ENCODE measurements around the gene ITPR1. TPM values are rescaled to one million over a fixed set of nuclear protein-coding genes. Genes with fewer than 3 reads are reported as not detected.

The ITPR1 gene
- total RNA-seq, 4 donors from 2014 or later, result 184 to 305 (median 218) TPM

- H3K27ac ChIP-seq, result no peak overlapping the region
- H3K4me1 ChIP-seq, result peaks cover 7 to 37% (median 18%) of the 10 kb centered on the region in 3 donors
- WGBS, 2 donors (ENCODE audit: low coverage in 1 of 2), result 91% methylated on average over 1 of the region's 4 CpGs; no CpG with 5 or more reads in 1 of the 2 donors
- no peaks in the 10 kb centered on the region for H3K9me3 ChIP-seq
- H3K36me3 ChIP-seq, result peaks cover 0 to 48% of the 10 kb centered on the region in 2 donors
- H3K27me3 ChIP-seq, result no peaks in the 10 kb centered on the region
- TF ChIP-seq POLR2A (IDR thresholded peaks at IDR 0.05) (no peak), EP300 (IDR thresholded peaks at IDR 0.05) (no peak), POLR2AphosphoS5 (IDR thresholded peaks at IDR 0.05) (no peak)
- TF ChIP-seq, protein P1, sequence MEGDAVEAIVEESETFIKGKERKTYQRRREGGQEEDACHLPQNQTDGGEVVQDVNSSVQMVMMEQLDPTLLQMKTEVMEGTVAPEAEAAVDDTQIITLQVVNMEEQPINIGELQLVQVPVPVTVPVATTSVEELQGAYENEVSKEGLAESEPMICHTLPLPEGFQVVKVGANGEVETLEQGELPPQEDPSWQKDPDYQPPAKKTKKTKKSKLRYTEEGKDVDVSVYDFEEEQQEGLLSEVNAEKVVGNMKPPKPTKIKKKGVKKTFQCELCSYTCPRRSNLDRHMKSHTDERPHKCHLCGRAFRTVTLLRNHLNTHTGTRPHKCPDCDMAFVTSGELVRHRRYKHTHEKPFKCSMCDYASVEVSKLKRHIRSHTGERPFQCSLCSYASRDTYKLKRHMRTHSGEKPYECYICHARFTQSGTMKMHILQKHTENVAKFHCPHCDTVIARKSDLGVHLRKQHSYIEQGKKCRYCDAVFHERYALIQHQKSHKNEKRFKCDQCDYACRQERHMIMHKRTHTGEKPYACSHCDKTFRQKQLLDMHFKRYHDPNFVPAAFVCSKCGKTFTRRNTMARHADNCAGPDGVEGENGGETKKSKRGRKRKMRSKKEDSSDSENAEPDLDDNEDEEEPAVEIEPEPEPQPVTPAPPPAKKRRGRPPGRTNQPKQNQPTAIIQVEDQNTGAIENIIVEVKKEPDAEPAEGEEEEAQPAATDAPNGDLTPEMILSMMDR (IDR thresholded peaks at IDR 0.05), result no peak
- H3K4me3 ChIP-seq, result no peak overlapping the region
- ATAC-seq, result no peak
Observed at GRCh38 chr3:4755566-4755965, 262.4 kb downstream of the ITPR1 start.

DNA sequence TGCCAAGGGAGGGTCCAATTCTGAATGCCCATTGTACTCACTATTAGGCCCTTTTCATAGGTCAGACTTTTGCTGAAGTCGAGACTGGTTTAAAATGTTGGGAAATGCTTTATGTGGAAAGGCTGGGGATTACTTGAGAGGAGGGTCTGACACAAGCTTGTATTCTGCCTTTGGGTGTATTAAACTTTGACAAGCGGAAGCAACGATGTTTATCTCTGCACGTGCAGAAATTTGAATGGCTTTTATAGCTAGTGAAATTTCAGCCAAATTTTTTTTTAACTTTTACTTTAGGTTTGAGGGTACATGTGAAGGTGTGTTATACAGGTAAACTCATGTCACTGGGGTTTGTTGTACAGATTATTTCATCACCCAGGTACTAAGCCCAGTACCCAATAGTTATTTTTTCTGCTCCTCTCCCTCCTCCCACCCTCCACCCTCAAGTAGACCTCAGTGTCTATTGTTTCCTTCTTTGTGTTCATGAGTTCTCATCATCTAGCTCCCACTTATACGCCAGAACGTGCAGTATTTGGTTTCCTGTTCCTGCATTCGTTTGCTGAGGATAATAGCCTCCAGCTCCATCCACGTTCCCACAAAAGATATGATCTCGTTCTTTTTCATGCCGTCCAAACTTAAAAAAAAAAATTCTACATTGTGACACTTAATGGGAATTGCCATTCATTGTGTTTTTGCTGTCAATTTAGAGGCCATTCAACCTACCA lies 263.1 kb downstream of the ITPR1 start:
- Histone ChIP-seq H3K4me3 (no peak overlapping the region), H3K9me3 (no peaks in the 10 kb centered on the region), H3K36me3 (peaks cover 0 to 53% of the 10 kb centered on the region in 2 donors), H3K27me3 (no peaks in the 10 kb centered on the region), H3K4me1 (peaks cover under 1 to 31% (median 11%) of the 10 kb centered on the region in 3 donors), H3K27ac (no peak overlapping the region)
- 79 to 83% methylated on average over 10 of the region's 10 CpGs for WGBS, 2 donors (ENCODE audit: low coverage in 1 of 2)
- TF ChIP-seq POLR2A (IDR thresholded peaks at IDR 0.05), result no peak
- ATAC-seq, result no peak

- H3K27ac ChIP-seq, result peak overlapping the region in 1 of 4 donors; percentile 7
- TF ChIP-seq EP300 (IDR thresholded peaks at IDR 0.05) (no peak), POLR2A (IDR thresholded peaks at IDR 0.05) (no peak), POLR2AphosphoS5 (IDR thresholded peaks at IDR 0.05) (no peak)
- TF ChIP-seq, protein P1 (IDR thresholded peaks at IDR 0.05), result no peak
- no peak for ATAC-seq
- peaks cover 0 to 23% (median 5%) of the 10 kb centered on the region in 3 donors for H3K4me1 ChIP-seq
- peaks cover 0 to 59% of the 10 kb centered on the region in 2 donors for H3K36me3 ChIP-seq
- no peaks in the 10 kb centered on the region for H3K9me3 ChIP-seq
- H3K4me3 ChIP-seq, result no peak overlapping the region
- WGBS, 2 donors (ENCODE audit: low coverage in 1 of 2), result 49 to 62% methylated on average over 3 of the region's 3 CpGs
- H3K27me3 ChIP-seq, result no peaks in the 10 kb centered on the region
Observed at GRCh38 chr3:4756855-4757574, 263.9 kb downstream of the ITPR1 start.

DNA sequence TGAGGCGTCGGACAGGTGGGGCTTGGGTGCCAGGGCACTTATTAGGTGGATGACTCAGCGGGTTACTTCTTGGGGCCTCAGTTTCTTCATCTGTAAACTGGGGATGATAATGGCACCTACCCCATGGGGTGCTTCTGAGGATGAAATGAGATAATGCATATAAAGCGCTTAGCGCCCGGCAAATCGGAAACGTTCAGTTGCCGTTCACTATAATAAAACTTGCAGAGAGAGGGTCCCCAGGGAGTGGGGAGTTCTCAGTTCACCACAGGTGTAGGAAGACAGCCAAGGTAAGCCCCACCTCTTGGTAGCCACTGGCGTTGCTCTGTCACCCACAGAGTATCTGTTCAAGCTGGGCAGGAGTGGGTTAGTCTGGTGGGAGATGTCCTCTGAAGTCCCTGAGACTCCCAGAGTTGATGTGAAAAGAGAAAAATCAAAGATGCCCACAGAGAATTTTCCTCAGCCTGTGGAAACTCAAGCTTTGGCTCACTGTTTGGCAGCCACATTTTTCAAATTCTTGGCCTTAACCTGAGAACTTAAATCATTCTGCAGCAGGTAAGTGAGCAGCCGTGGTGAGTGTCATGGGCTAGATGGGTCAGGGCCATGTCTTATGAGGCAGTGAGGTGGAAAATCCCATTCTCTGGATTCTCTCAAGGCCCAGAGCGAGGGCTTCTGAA lies 264.6 kb downstream of the ITPR1 start:
- Histone ChIP-seq H3K4me3 (no peak overlapping the region), H3K4me1 (peaks cover 0 to 16% (median 5%) of the 10 kb centered on the region in 3 donors), H3K27ac (peak overlapping the region in 1 of 4 donors; percentile 7), H3K27me3 (no peaks in the 10 kb centered on the region), H3K9me3 (no peaks in the 10 kb centered on the region), H3K36me3 (peaks cover 0 to 62% of the 10 kb centered on the region in 2 donors)
- ATAC-seq, result no peak
- 67 to 80% methylated on average over 2 to 9 of the region's 12 CpGs for WGBS, 2 donors (ENCODE audit: low coverage in 1 of 2)
- TF ChIP-seq, protein P1 (IDR thresholded peaks at IDR 0.05), result no peak
- TF ChIP-seq POLR2AphosphoS5 (IDR thresholded peaks at IDR 0.05), result no peak
- no peak for TF ChIP-seq POLR2A (IDR thresholded peaks at IDR 0.05)
- no peak for TF ChIP-seq EP300 (IDR thresholded peaks at IDR 0.05)

DNA sequence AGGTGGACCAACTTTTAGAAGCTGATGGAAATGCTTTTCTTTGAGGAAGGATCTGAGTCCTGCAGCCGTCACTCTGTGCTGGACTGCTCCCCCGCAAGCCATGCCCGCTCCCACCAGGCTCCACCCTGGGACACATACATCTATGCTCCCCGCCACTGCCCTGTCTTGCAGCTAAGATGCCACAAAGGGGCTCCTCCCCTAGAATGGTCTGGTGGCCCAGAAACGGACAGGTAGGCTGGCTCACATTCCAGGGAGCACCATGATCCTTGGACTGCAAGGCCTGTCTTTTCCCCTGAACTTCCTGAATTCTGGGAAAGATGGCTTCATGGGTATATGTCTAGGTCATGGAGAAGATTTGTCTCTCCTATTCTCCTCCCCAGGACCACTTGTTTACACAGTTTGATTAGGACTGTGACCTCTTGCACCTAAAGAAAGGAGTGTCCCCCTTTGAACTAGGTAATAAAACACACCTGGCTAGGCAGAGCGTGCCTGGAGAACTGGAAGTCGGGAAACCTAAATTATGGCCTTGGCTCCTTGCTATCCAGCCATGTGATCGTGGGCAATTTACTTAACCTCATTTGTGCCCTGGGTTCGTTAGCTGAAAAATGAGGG lies 265.2 kb downstream of the ITPR1 start:
- Histone ChIP-seq H3K4me1 (peaks cover 0 to 12% (median 5%) of the 10 kb centered on the region in 3 donors), H3K4me3 (no peak overlapping the region), H3K36me3 (peaks cover 0 to 69% of the 10 kb centered on the region in 2 donors), H3K27me3 (no peaks in the 10 kb centered on the region), H3K9me3 (no peaks in the 10 kb centered on the region), H3K27ac (no peak overlapping the region)
- WGBS, 2 donors (ENCODE audit: low coverage in 1 of 2), result 95 to 97% methylated on average over 4 to 6 of the region's 9 CpGs
- ATAC-seq, result no peak
- no peak for TF ChIP-seq EP300 (IDR thresholded peaks at IDR 0.05)
- TF ChIP-seq, protein P1 (IDR thresholded peaks at IDR 0.05), result no peak
- no peak for TF ChIP-seq POLR2A (IDR thresholded peaks at IDR 0.05)
- TF ChIP-seq POLR2AphosphoS5 (IDR thresholded peaks at IDR 0.05), result no peak

Data from gastroesophageal sphincter (tissue), 4 donors.